AG20443 (cell line): ENCODE measurements around the gene ABCA6.

ENCODE experiments used
- DNase-seq: peaks from one replicate; pipeline ENCODE4 v3.0.0; 2012; ENCODE audit warnings: low spot score, mixed read lengths

ABCA6 gene

DNA sequence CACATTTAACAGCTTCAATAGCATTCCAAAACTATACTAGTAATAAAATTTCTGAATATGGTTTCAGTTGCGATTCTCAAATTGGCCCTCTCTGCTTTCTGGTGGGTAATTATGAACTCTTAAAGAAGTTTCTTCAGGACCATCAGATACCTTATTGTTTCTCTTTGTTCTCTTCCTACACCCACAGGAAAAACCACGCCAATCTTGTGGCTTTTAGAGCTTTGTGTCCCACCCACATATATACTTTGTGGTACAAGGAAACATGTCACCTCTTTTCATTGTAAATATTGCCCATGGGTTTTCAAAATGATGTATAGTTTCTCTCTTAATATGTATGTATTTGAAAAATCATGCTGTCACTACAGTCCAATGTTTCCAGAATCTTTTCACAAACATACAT, 93.1 kb downstream of the ABCA6 start:
- no peak for DNase-seq

DNA sequence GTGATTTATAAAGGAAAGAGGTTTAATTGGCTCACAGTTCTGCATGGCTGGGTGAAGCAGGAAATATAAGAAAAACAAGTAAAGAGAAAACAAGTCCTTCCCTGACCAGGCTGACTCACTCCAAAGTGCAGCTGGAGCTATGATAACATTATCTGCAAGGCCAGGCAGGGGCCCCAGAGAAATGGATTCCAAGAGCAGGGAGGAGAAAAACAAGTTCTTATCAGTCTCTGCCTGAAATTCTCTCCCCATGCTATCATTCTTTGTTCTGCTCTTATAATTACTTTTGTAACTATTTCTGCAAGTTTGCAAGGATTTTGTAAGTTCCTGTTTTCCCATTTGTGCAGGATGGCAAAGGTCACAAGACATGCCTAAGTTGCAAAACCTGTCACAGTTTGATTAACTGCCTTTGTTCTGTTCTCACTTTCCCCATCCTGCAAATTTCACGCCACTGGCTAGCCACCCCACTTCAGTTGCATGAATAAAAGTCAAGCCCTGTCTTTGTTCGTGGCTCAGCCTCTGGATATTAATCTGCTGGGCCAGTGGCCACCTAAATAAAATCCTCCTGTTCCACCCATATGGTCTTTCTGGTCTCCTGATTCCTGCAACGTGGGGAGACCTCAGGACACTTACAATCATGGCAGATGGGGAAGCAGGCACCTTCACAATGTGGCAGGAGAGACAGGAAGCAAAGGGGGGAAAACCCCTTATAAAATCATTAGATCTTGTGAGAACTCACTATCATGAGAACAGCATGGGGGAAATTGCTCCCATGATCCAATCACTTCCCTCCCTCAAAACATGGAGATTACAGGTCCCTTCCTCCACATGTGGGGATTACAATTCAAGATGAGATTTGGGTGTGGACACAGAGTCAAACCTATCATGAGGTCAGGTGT, 94.1 kb downstream of the ABCA6 start:
- peak; percentile 40 for DNase-seq

DNA sequence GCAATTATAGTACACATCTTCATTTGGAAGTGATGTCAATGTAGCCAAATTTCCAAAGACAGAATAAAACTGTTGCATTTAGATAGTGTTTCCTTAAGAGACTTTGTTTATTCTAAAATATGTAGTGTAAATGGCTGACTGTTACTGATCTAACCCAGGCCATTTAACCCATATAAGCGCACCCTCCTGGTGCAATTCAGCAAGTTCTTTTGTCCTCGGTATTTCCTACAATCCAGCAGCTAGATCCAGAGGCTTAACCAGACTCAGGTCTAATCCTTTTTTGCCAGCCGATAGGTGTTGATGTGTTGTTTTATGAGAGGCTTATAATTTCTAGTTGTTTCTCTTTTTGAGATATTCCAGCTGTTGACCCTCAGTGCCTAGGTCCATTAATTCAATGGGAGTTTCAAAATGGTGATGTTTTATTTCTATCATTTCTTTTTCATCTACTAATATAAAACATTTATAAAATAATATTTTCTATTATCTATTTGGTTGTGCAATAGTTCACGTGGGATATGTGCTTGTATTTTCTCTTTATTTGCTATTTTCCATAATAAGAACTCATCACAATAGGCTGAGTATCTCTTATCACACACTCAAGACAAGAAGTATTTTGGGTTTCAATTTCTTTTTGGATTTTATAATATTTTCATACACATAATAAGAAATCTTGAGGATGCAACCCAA, 95.4 kb downstream of the ABCA6 start:
- DNase-seq: no peak

DNA sequence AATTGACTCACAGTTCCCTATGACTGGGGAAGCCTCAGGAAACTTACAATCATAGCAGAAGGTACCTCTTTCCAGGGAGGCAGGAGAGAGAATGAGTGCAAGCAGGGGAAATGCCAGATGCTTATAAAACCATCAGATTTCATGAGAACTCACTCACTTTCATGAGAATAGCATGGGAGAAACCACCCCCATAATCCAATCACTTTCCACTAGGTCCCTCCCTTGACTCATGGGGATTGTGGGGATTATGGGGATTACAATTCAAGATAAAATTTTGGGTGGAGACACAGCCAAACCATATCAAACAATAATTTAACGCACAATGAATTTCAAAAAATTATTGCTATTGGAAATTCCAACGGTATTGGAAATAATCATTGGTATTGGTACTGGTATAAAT, 96.0 kb downstream of the ABCA6 start:
- DNase-seq: no peak

DNA sequence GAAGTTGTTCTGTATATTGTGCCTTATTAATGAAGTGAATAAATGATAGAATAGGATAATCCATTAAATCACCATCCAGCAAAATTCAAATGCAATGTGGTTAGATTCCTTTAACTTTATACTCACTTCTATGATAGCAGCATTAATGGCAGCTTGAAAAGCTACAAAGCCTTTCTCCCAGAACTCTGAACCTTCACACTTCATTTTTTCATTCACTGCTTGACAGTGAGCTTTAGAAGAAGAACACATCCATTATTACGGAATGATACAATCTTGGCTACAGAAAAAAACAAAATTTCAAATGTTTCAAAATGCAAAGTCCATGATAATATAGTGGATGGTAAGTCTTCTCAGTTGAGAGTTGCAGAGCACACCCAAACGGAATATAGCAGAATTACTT, 97.3 kb downstream of the ABCA6 start:
- no peak for DNase-seq

DNA sequence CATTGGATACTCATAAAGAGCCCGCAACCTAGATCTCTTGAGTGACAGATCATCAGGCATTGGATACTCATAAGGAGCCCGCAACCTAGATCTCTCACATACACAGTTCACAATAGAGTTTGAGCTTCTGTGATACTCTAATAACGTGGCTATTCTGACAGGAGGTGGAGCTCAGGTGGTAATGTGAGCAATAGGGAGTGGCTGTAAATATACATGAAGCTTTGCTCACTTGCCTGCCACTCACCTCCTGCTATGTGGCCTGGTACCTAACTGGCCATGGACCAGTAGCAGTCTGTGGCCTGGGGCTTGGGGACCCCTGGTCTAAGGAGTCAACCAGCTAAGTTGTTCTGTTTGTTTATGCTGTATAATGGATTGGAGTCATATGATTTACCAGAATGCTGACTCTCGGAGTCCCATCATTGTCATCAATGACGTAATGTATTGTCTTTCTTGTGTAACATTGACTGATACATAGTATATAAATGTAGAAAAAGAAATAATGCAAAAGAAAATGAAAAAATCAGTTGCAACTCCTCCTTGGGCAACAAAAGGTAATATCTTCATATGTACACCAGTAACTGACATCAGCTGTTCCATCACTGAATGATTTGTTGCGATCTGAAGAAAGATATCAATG, 98.5 kb downstream of the ABCA6 start:
- no peak for DNase-seq

DNA sequence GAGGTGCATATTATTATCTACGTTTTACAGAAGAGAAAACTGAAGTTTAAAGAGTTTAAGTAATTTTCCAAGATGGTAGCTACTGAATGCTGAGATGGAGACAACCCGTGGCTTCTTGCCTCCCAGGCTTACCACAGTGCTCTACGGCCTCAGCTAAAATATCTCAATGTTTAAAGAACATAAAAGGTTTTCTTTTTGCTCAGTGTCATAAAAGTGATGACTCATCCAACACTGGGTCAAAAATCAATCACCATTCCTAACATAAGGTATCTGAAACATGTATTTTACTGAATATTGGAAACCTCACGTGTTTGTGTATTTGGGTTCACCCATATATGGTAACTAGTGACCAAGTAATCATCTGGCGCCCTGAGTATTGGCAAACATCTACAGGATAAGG, 99.4 kb downstream of the ABCA6 start:
- DNase-seq: no peak

DNA sequence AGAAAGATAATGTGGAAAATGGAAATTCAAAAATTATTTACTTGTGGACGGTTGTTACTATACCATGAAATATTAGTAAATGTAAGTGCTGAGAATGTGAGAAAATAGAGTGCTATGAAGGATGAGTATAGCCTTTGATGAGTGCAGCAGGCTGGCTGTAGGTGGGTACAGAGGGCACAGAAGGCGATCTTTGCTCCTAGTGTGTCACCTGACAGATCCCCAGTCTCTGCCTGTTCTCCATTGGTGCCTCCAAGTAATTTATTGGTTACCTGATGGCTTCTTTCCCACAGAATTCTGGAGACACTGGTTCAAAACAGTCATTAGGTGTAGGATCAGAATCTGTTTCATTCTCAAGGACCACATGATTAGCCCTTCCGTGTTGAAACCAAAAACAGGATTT, 109.9 kb downstream of the ABCA6 start:
- no peak for DNase-seq

DNA sequence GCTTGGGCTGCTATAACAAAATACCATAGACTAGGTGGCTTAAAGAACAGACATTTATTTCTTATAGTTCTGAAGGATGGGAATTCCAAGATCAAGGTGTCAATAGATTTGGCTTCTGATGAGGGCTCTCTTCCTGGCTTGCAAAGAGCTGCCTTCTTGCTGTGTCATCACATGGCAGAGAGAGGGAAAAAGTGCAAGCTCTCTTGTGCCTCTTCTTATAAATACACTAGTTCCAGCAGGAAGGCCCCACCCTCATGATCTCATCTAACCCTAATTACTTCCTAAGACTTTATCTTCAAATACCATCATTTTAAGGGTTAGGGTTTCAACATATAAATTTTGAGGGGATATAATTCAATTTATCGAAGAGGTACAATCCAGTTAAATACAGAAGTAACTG, 111.5 kb downstream of the ABCA6 start:
- no peak for DNase-seq
